H9 (cell line): ENCODE results near the gene PAX8. TPM values are rescaled to one million over a fixed set of nuclear protein-coding genes. Genes with fewer than 3 reads are reported as not detected.

Source experiments
- DNase-seq: peaks from one replicate; pipeline ENCODE4 v3.0.0-alpha.2; 2017
- H2AFZ ChIP-seq: one replicate; pipeline ENCODE4 v1.6.1; 2013; ENCODE audit warnings: mild to moderate bottlenecking, low read length, control low read depth, moderate library complexity
- H2AK5ac ChIP-seq: 2 replicates; pipeline ENCODE4 v1.6.1; 2013; ENCODE audit warnings: low read length, control low read depth, mixed read lengths; ENCODE audit not compliant: insufficient read length
- H2BK120ac ChIP-seq: one replicate; pipeline ENCODE4 v1.6.1; 2013; ENCODE audit warnings: low read depth, mild to moderate bottlenecking, low read length, control low read depth, inconsistent platforms; ENCODE audit not compliant: poor library complexity, severe bottlenecking
- H2BK12ac ChIP-seq: 2 replicates; pipeline ENCODE4 v1.6.1; 2013; ENCODE audit warnings: low read length, control low read depth, mixed read lengths, low read depth; ENCODE audit not compliant: insufficient read length
- H2BK15ac ChIP-seq: 2 replicates; pipeline ENCODE4 v1.6.1; 2013; ENCODE audit warnings: low read depth, low read length, control low read depth
- H2BK20ac ChIP-seq: one replicate; pipeline ENCODE4 v1.6.1; 2013; ENCODE audit warnings: low read depth, mild to moderate bottlenecking, low read length, control low read depth, inconsistent platforms; ENCODE audit not compliant: poor library complexity, severe bottlenecking
- H2BK5ac ChIP-seq: 2 replicates; pipeline ENCODE4 v1.6.1; 2013; ENCODE audit warnings: low read length, control low read depth, mixed read lengths; ENCODE audit not compliant: insufficient read length
- H3K14ac ChIP-seq: 2 replicates; pipeline ENCODE4 v1.6.1; 2013; ENCODE audit warnings: low read length, control low read depth; ENCODE audit not compliant: insufficient read depth
- H3K18ac ChIP-seq: 2 replicates; pipeline ENCODE4 v1.6.1; 2013; ENCODE audit warnings: low read depth, mild to moderate bottlenecking, mixed read lengths, low read length, control low read depth; ENCODE audit not compliant: insufficient read length
- H3K23ac ChIP-seq: 2 replicates; pipeline ENCODE4 v1.6.1; 2013; ENCODE audit warnings: low read length, control low read depth, mixed read lengths, low read depth; ENCODE audit not compliant: insufficient read length
- H3K23me2 ChIP-seq: 2 replicates; pipeline ENCODE4 v1.6.1; 2013; ENCODE audit warnings: low read depth, mild to moderate bottlenecking, mixed read lengths, low read length, control low read depth; ENCODE audit not compliant: insufficient read length, poor library complexity, severe bottlenecking
- H3K27ac ChIP-seq: 2 replicates; pipeline ENCODE4 v1.5.1; 2013; ENCODE audit warnings: low read length, control low read depth, mixed read lengths, low read depth; ENCODE audit not compliant: insufficient read length
- H3K27me3 ChIP-seq: 2 replicates; pipeline ENCODE4 v1.6.1; 2013; ENCODE audit warnings: low read length, control low read depth, inconsistent platforms; ENCODE audit not compliant: insufficient read depth
- H3K4ac ChIP-seq: 2 replicates; pipeline ENCODE4 v1.6.1; 2013; ENCODE audit warnings: low read depth, mild to moderate bottlenecking, control low read depth, inconsistent platforms, low read length, moderate library complexity
- H3K4me1 ChIP-seq: 2 replicates; pipeline ENCODE4 v1.6.1; 2013; ENCODE audit warnings: low read length, control low read depth, inconsistent platforms; ENCODE audit not compliant: insufficient read depth
- H3K4me2 ChIP-seq: 2 replicates; pipeline ENCODE4 v1.6.1; 2013; ENCODE audit warnings: low read length, control low read depth, mixed read lengths; ENCODE audit not compliant: insufficient read length, insufficient read depth
- H3K56ac ChIP-seq: 2 replicates; pipeline ENCODE4 v1.6.1; 2013; ENCODE audit warnings: low read depth, mild to moderate bottlenecking, mixed read lengths, low read length, control low read depth; ENCODE audit not compliant: insufficient read length
- H3K79me1 ChIP-seq: 2 replicates; pipeline ENCODE4 v1.6.1; 2013; ENCODE audit warnings: low read depth, mild to moderate bottlenecking, moderate library complexity, low read length, control low read depth, inconsistent platforms; ENCODE audit not compliant: insufficient read depth, poor library complexity, severe bottlenecking
- H3K79me2 ChIP-seq: 2 replicates; pipeline ENCODE4 v1.6.1; 2013; ENCODE audit warnings: low read length, control low read depth, inconsistent platforms; ENCODE audit not compliant: insufficient read depth
- H3K9ac ChIP-seq: 2 replicates; pipeline ENCODE4 v1.6.1; 2013; ENCODE audit warnings: low read length, control low read depth, mixed read lengths; ENCODE audit not compliant: insufficient read length; ENCODE audit errors: extremely low read depth
- H3K9me3 ChIP-seq: one replicate; pipeline ENCODE4 v1.6.1; 2013; ENCODE audit warnings: low read depth, low read length, inconsistent platforms; ENCODE audit not compliant: control insufficient read depth
- H3T11ph ChIP-seq: one replicate; pipeline ENCODE4 v1.6.1; 2013; ENCODE audit warnings: mild to moderate bottlenecking, low read length, control low read depth, inconsistent platforms
- H4K20me1 ChIP-seq: one replicate; pipeline ENCODE4 v1.6.1; 2013; ENCODE audit not compliant: control insufficient read depth, insufficient read length, insufficient read depth
- H4K5ac ChIP-seq: 2 replicates; pipeline ENCODE4 v1.6.1; 2013; ENCODE audit warnings: low read depth, mild to moderate bottlenecking, mixed read lengths, low read length, control low read depth; ENCODE audit not compliant: insufficient read length
- H4K8ac ChIP-seq: replicated peaks from 2 replicates; pipeline ENCODE4 v1.6.1; 2013; ENCODE audit warnings: low read length, control low read depth, mixed read lengths, low read depth; ENCODE audit not compliant: insufficient read length
- H4K91ac ChIP-seq: 2 replicates; pipeline ENCODE4 v1.6.1; 2013; ENCODE audit warnings: low read depth, mild to moderate bottlenecking, moderate library complexity, mixed read lengths, low read length, control low read depth; ENCODE audit not compliant: insufficient read length
- H3K27ac Mint-ChIP-seq, 3 experiments: 2 replicates in 2 of 3; 3 replicates in 1 of 3; pipeline ENCODE4 v1.8.0; 2020 to 2021; ENCODE audit warnings: mixed read lengths in 3 of 3, mild to moderate bottlenecking in 1 of 3, moderate library complexity in 1 of 3
- H3K27me3 Mint-ChIP-seq: 2 replicates; pipeline ENCODE4 v1.8.0; 2021; ENCODE audit warnings: low read depth, mild to moderate bottlenecking, moderate library complexity, mixed read lengths
- H3K36me3 Mint-ChIP-seq, 3 experiments: 2 replicates in 2 of 3; 3 replicates in 1 of 3; pipeline ENCODE4 v1.8.0; 2020 to 2021; ENCODE audit warnings: low read depth in 3 of 3, mixed read lengths in 3 of 3; ENCODE audit not compliant: insufficient read depth in 1 of 3
- H3K4me1 Mint-ChIP-seq, 2 experiments: 2 replicates each; pipeline ENCODE4 v1.8.0; 2020; ENCODE audit warnings: mixed read lengths in 2 of 2
- H3K4me3 Mint-ChIP-seq, 2 experiments: 2 replicates in 1 of 2; 3 replicates in 1 of 2; pipeline ENCODE4 v1.8.0; 2020 to 2021; ENCODE audit warnings: mild to moderate bottlenecking in 2 of 2, mixed read lengths in 2 of 2, moderate library complexity in 1 of 2
- H3K9me3 Mint-ChIP-seq, 2 experiments: 2 replicates in 1 of 2; 3 replicates in 1 of 2; pipeline ENCODE4 v1.8.0; 2020; ENCODE audit warnings: mild to moderate bottlenecking in 2 of 2, mixed read lengths in 2 of 2, moderate library complexity in 1 of 2
- CTCF ChIP-seq: fragments of 200-600 bp; sonication (generic); conservative IDR thresholded peaks from 3 replicates; pipeline ENCODE4 v1.8.0; 2021; ENCODE audit warnings: antibody characterized with exemption, mild to moderate bottlenecking
- WGBS: extraction: QIAGEN DNeasy Blood & Tissue Kit; methylation state at CpG from one replicate; pipeline ENCODE4 v1.1.7; 2013; ENCODE audit warnings: missing lambda C conversion rate, low lambda C conversion rate, mixed read lengths; ENCODE audit not compliant: insufficient read length; ENCODE audit errors: extremely low coverage; 5-methylcytosine and 5-hydroxymethylcytosine counted together
- total RNA-seq: library from RNA; stranded (reverse); gene quantifications from 2 replicates; pipeline ENCODE4 v1.2.1, GENCODE V29; 2021

PAX8 gene
- total RNA-seq, 1 experiment from 2014 or later: not detected

- H4K91ac ChIP-seq: no peak overlapping the region
- H2AK5ac ChIP-seq: no peak overlapping the region
- no peak overlapping the region for H2BK5ac ChIP-seq
- no peaks in the 10 kb centered on the region; the same call in 1 of the 2 replicates for H3K4me1 ChIP-seq
- no peak overlapping the region for H3K9ac ChIP-seq
- no peak for TF ChIP-seq CTCF
- H2AFZ ChIP-seq: no peak overlapping the region
- no peak overlapping the region for H3K14ac ChIP-seq
- H2BK120ac ChIP-seq: no peak overlapping the region
- no peak overlapping the region for H2BK20ac ChIP-seq
- H3K56ac ChIP-seq: no peak overlapping the region
- no peak overlapping the region for H3K4ac ChIP-seq
- no peak overlapping the region for H4K8ac ChIP-seq
- no peaks in the 10 kb centered on the region for H4K20me1 ChIP-seq
- no peak overlapping the region for H3K27ac ChIP-seq
- Mint-ChIP-seq H3K27ac (no peak overlapping the region), H3K27me3 (peaks cover 3% of the 10 kb centered on the region), H3K4me3 (no peak overlapping the region; a peak in 1 of 5 replicates), H3K36me3 (no peaks in the 10 kb centered on the region; a peak in 1 of 7 replicates), H3K4me1 (peaks cover 7 to 13% of the 10 kb centered on the region in 2 experiments), H3K9me3 (no peaks in the 10 kb centered on the region; a peak in 1 of 5 replicates)
- H3K23me2 ChIP-seq: no peaks in the 10 kb centered on the region
- no peak overlapping the region for H2BK12ac ChIP-seq
- no peaks in the 10 kb centered on the region for H3K79me2 ChIP-seq
- H3K9me3 ChIP-seq: no peaks in the 10 kb centered on the region
- no peak overlapping the region for H4K5ac ChIP-seq
- H3T11ph ChIP-seq: no peak overlapping the region
- H3K4me2 ChIP-seq: no peak overlapping the region
- H3K79me1 ChIP-seq: no peaks in the 10 kb centered on the region
- H3K18ac ChIP-seq: no peak overlapping the region
- H3K23ac ChIP-seq: no peak overlapping the region
- DNase-seq: no peak
- no peak overlapping the region for H2BK15ac ChIP-seq
- WGBS: no CpG with 5 or more reads among the region's 5 CpGs
- H3K27me3 ChIP-seq: no peaks in the 10 kb centered on the region
Observed at GRCh38 chr2:113186433-113186796, 92.3 kb downstream of the PAX8 start.
